GM12892 (cell line): ENCODE data around the gene E2F4.

Experiments
- POLR2AphosphoS5 ChIP-seq: IDR thresholded peaks from 2 replicates; pipeline ENCODE4 v1.6.1; 2011; ENCODE audit warnings: low read depth, low read length, control low read depth
- TAF1 ChIP-seq: IDR thresholded peaks from 2 replicates; pipeline ENCODE4 v1.6.1; 2011; ENCODE audit warnings: low read depth, mild to moderate bottlenecking, control low read depth, low read length, borderline replicate concordance

DNA sequence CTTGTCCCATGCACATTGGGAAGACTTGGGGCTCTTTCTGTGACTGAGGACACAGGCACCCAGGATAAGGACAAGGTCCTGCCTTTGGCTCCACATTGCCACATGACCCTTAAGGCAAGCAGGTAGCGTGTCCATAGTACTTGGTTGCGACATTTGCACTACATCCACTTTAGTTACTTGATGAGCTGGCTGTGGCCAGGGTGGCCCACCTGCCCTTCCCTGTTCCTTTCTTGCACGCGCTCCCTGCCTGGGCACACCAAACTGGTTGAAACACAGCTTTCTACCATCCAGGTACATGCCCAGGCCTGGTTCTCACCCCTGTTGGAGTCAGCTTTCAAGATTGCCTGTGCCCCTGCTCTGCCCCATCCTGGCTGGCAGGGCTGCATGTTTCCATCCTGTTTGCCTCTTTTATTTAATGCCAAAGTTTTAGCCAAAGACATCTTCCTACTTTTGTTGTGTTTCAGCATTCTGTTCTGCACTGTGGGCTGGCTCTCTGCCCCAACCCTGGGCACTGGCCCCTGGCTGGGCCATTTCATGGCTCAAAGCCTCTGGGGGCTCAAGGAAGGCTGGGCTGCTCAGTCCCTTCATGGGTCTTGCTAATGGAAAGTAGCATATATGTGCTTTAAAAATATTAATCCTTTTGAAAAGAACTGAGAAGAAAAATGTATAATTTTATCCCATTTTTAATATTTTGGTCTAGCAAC, 44.4 kb upstream of the E2F4 start:
- TF ChIP-seq TAF1: no peak
- TF ChIP-seq POLR2AphosphoS5: no peak
